Stimulated activated naive CD8-positive, alpha-beta T cell treated with anti-CD3 and anti-CD28 coated beads, Interleukin-15, Interleukin-2, amounts not matched to agents 100 ng/mL and 50 ng/mL, for 24 hours (primary cell): ENCODE data around the gene ZFAND2A.
"Not testable (repeated sequence)": the region's sequence is repeated elsewhere in the genome, so short reads cannot be mapped to it uniquely, and the experiment has no call there.

Experiments
- H3K27ac Mint-ChIP-seq: one replicate; pipeline ENCODE4 v1.8.0; 2021; ENCODE audit warnings: mild to moderate bottlenecking, mixed read lengths
- H3K27me3 Mint-ChIP-seq: one replicate; pipeline ENCODE4 v1.8.0; 2021; ENCODE audit warnings: mixed read lengths
- H3K36me3 Mint-ChIP-seq: one replicate; pipeline ENCODE4 v1.8.0; 2021; ENCODE audit warnings: low read depth, mixed read lengths
- H3K4me1 Mint-ChIP-seq: one replicate; pipeline ENCODE4 v1.8.0; 2021; ENCODE audit warnings: low read depth, mixed read lengths
- H3K4me3 Mint-ChIP-seq: one replicate; pipeline ENCODE4 v1.8.0; 2021; ENCODE audit warnings: mild to moderate bottlenecking, mixed read lengths
- H3K9me3 Mint-ChIP-seq: one replicate; pipeline ENCODE4 v1.8.0; 2021; ENCODE audit warnings: mixed read lengths

The ZFAND2A gene

DNA sequence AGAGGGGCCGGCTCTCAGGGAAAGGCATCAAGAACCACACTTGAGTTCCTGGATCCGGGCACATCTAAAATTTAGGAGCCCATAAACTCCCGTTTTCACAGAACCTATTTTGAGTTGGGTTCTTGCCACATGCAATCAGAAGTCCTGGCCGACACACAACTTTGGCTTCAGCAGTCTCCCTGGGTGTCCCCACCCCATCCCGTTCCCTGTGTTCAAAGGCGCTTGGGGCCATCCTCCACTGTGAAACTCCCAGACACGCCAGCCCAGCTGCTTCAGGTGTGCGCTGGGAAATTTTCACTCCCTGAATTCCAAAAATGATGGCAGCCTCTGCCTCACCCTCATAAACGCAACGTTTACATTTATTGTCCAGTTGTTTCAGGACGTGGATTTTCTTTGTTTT lies 8.4 kb upstream of the ZFAND2A start:
- H3K9me3 Mint-ChIP-seq: no peaks in the 10 kb centered on the region
- H3K4me3 Mint-ChIP-seq: no peak overlapping the region
- H3K36me3 Mint-ChIP-seq: no peaks in the 10 kb centered on the region
- no peak overlapping the region for H3K27ac Mint-ChIP-seq
- H3K4me1 Mint-ChIP-seq: peaks cover 4% of the 10 kb centered on the region
- no peaks in the 10 kb centered on the region for H3K27me3 Mint-ChIP-seq

DNA sequence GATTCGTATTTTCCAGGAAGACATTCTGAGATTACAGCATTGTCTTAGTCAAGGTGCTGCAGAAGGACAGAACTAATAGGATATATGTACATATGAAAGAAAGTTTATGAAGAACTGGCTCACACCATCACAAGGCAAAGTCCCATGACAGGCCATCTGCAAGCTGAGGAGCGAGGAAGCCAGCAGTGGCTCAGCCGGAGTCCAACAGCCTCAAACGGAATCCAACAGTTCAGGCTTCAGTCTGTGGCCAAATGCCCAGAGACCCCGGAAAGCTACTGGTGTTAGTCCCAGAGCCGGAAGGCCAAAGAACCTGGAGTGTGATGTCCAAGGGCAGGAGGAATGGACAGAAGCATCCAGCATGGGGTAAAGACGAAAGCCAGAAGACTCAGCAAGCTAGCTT lies 4.4 kb upstream of the ZFAND2A start:
- no peak overlapping the region for H3K4me3 Mint-ChIP-seq
- no peaks in the 10 kb centered on the region for H3K9me3 Mint-ChIP-seq
- no peak overlapping the region for H3K27ac Mint-ChIP-seq
- peaks cover 8% of the 10 kb centered on the region for H3K4me1 Mint-ChIP-seq
- no peaks in the 10 kb centered on the region for H3K36me3 Mint-ChIP-seq
- H3K27me3 Mint-ChIP-seq: no peaks in the 10 kb centered on the region

DNA sequence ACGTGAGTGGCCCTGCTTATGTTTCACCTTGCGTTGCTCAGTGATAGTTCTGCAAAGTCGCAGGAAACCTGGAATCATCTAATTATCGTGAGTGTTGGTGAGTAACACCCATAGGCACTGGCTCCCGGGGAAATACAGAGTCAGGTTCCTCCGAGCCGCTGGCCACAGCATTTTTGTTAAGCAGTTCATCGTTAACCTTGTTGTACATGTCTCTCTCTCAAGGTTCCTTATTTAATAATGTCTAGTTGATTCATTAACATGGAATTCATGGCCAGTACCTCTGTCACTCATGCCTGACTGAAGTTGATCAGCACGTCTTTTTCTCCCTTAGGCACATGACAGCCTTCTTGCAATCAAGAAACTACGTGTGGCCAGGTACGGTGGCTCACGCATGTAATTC lies 3.1 kb upstream of the ZFAND2A start:
- Mint-ChIP-seq H3K9me3 (no peaks in the 10 kb centered on the region), H3K36me3 (peaks cover 7% of the 10 kb centered on the region), H3K27me3 (no peaks in the 10 kb centered on the region), H3K4me1 (peaks cover 18% of the 10 kb centered on the region), H3K4me3 (no peak overlapping the region), H3K27ac (no peak overlapping the region)

DNA sequence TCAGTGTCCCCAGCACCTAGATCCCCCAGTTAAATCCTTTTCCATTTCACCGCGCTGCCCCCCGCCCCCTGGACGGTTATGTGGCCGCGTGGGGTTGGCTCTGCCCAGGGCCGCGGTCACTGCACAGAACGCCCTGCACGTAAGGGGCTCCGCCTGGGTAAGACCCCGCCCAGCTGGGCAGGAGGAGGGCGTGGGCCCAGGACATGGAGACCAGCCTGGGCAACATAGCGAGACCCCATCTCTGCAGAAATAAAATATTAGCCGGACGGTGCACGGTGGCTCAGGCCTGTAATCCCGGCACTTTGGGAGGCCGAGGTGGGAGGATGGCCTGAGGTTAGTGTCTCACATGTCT lies 650 bp upstream of the ZFAND2A start:
- Mint-ChIP-seq H3K36me3 (peaks cover 17% of the 10 kb centered on the region), H3K4me3 (peak overlapping the region; percentile 89), H3K4me1 (peaks cover 29% of the 10 kb centered on the region), H3K9me3 (no peaks in the 10 kb centered on the region), H3K27me3 (no peaks in the 10 kb centered on the region), H3K27ac (peak overlapping the region; percentile 98)

DNA sequence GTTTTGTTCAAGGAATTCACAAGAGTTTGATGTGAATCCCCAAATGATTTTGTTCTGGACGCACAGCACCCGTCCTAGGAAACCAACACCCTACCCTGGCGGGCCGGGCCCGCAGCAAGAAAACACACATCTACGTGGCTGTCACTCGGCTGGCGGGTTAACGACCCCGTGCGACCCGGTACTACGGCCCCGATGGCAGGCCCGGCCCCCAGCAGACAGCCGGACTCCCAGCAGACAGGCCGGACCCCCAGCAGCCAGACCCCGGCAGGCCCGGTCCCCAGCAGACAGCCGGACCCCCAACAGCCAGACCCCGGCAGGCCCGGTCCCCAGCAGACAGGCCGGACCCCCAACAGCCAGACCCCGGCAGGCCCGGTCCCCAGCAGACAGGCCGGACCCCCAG lies 765 bp downstream of the ZFAND2A start:
- H3K9me3 Mint-ChIP-seq, H3K27me3 Mint-ChIP-seq: not testable (repeated sequence)
- Mint-ChIP-seq H3K4me1 (peaks cover 29% of the 10 kb centered on the region), H3K27ac (peak overlapping the region; percentile 89), H3K4me3 (peak overlapping the region; percentile 92), H3K36me3 (peaks cover 28% of the 10 kb centered on the region)

DNA sequence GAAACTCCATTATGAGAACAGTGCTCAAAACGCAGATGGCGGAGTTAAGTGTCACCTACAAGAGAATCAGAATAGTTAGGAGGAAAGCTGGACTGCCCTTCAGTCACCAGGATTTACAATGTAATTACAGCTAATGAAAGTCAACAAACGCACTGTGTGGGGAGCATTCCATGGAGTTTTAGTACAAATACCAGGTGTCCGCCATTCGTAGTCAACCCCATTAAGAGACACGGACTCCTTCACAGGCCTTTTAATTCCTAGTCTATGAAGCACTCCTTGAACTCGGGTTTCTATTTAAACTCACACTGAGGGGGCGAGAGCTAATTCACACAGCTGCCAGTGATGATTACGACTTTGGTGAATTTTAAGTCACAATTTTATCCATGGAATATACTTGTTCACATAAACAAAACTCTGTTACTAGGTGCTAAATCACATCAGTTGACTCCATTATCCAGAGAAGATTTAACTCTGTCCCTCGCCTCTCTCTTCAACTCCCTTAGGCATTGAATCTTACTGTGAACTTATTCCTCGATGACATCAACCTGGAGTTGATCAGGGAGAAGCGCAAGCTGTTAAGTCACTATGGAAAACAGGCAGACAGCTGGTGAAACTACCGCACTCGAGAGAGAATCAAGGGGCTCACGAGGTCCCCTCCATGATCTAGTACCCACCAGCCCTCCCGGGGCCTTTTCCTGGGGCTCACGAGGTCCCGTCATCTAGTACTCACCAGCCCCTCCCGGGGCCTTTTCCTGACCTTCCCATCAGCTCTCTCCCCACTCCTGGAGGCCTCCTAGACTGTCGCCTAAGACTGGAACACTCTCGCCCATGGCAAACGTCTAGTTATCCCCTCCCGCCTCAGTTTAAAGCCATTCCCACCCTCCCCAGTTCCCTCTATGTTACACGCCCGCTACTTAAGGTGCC lies 1.5 kb downstream of the ZFAND2A start:
- H3K27me3 Mint-ChIP-seq: no peaks in the 10 kb centered on the region
- H3K9me3 Mint-ChIP-seq: no peaks in the 10 kb centered on the region
- H3K36me3 Mint-ChIP-seq: peaks cover 33% of the 10 kb centered on the region

DNA sequence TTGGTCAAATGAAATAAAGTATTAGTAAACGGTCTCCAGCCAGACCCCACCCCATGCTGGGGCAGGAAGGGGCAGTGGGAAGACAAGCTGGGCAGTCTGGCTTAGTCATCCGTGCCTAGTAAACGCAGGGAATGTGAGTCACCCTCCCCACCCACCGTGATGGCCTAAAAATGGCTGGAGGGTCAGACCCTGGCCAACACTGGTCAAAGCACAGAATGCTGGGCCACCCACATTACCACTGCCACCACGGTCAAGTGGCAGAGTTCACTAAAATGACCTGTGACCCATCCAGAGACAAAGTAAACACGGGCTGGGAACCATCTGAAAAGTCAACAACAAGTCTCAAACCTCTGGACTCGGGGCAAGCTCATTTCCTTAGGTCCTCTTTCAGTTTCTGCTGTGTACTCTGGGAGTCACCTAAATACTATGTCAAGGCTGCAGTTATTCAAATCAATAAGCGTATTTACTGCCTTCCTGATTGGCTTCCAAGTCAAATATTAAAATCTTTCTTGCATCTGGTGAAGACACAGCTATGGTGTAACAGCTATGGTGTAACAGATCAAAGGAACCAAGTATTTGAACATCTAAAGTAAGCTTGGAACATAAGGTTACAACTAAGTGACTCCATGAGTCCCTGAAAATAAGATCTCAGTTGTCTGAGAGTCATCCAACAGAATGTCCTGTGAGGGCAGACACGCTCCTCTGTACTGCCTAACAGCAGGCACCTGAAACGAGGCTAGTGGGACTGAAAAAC lies 3.0 kb downstream of the ZFAND2A start:
- Mint-ChIP-seq H3K27me3 (no peaks in the 10 kb centered on the region), H3K9me3 (no peaks in the 10 kb centered on the region), H3K36me3 (peaks cover 45% of the 10 kb centered on the region), H3K4me1 (peaks cover 29% of the 10 kb centered on the region), H3K4me3 (peak overlapping the region; percentile 92), H3K27ac (no peak overlapping the region)

More for the DNA sequence above, 1.5 kb downstream of the ZFAND2A start:
- H3K27ac Mint-ChIP-seq: peak overlapping the region; percentile 89
- H3K4me3 Mint-ChIP-seq: peak overlapping the region; percentile 92
- H3K4me1 Mint-ChIP-seq: peaks cover 29% of the 10 kb centered on the region

DNA sequence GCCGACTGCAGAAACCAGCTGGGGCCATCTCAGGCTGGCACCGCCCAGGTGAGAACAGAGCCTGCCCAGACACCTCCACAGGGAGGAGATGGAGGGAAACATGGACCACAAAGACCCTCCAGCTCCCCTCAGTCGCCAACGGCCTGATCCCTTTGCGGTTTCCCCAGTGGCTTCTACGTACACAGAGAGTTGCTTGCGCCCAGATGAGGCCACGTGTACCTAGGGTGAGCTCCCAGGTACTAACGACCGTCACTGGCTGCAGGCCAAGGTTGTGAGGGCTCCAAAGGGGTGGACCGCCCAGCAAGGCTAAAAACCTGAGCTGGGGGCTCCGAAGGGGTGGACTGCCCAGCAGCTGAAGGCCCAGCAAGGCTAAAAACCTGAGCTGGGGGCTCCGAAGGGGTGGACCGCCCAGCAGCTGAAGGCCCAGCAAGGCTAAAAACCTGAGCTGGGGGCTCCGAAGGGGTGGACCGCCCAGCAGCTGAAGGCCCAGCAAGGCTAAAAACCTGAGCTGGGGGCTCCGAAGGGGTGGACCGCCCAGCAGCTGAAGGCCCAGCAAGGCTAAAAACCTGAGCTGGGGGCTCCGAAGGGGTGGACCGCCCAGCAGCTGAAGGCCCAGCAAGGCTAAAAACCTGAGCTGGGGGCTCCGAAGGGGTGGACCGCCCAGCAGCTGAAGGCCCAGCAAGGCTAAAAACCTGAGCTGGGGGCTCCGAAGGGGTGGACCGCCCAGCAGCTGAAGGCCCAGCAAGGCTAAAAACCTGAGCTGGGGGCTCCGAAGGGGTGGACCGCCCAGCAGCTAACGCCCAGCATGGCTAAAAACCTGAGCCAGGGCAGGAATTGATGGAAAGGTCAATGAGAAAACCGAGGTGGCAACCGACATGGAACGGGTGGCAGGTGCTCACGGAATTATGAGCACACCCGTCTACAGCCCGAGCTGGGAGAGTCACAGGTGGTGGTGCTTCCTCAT lies 3.9 kb downstream of the ZFAND2A start:
- H3K4me1 Mint-ChIP-seq: peaks cover 25% of the 10 kb centered on the region
- peaks cover 51% of the 10 kb centered on the region for H3K36me3 Mint-ChIP-seq
- H3K27ac Mint-ChIP-seq, H3K4me3 Mint-ChIP-seq, H3K27me3 Mint-ChIP-seq, H3K9me3 Mint-ChIP-seq: not testable (repeated sequence)

DNA sequence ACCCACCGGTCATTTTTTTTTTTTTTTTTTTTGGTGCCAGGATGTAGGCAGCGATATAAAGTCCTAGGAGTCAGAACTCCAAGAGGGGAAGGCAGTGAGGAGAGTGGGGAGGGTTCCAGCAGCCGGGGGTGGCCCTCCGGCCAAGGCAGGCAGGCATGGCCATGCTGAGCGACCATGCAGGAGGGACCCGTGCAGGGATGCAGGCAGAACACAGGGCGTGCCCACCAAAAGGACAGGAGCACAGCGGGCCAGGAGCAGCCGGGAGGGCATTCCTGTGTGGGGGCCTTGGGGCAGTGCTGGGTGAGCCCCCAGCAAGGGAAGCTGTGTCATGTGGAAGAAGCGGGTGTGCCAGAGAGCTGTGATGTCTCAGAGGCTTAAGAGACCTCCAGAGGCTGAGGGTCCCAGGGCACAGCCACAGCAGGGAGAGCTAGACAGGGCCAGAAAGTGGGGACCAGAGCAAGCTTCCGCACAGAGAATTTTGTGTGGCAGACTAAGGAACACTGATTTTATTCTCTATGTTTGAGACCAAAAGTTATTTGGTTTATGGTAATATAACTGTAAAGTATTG lies 5.7 kb downstream of the ZFAND2A start:
- H3K36me3 Mint-ChIP-seq: peaks cover 60% of the 10 kb centered on the region

DNA sequence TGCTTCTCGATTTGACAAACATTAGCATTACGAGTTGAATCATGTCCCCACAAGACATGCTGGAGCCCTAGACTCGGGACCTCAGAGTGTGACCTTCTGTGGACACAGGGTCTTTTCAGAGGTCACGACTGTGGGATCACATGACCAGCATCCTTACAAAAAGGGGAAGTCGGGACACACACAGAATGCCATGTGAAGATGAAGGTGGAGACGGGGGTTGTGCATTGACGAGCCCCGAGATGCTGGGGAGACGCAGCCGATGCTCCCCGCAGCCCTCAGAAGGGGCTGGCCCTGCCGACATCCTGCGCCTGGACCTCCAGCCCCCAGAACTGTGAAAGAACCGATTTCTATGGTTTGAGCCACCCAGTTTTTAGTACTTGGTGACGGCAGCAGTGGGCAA lies 7.5 kb downstream of the ZFAND2A start:
- Mint-ChIP-seq H3K4me3 (no peak overlapping the region), H3K4me1 (peaks cover 4% of the 10 kb centered on the region), H3K36me3 (peaks cover 49% of the 10 kb centered on the region), H3K27ac (no peak overlapping the region), H3K9me3 (no peaks in the 10 kb centered on the region), H3K27me3 (no peaks in the 10 kb centered on the region)

More for the DNA sequence above, 5.7 kb downstream of the ZFAND2A start:
- Mint-ChIP-seq H3K4me1 (peaks cover 21% of the 10 kb centered on the region), H3K9me3 (no peaks in the 10 kb centered on the region), H3K27ac (no peak overlapping the region), H3K27me3 (no peaks in the 10 kb centered on the region), H3K4me3 (no peak overlapping the region)

DNA sequence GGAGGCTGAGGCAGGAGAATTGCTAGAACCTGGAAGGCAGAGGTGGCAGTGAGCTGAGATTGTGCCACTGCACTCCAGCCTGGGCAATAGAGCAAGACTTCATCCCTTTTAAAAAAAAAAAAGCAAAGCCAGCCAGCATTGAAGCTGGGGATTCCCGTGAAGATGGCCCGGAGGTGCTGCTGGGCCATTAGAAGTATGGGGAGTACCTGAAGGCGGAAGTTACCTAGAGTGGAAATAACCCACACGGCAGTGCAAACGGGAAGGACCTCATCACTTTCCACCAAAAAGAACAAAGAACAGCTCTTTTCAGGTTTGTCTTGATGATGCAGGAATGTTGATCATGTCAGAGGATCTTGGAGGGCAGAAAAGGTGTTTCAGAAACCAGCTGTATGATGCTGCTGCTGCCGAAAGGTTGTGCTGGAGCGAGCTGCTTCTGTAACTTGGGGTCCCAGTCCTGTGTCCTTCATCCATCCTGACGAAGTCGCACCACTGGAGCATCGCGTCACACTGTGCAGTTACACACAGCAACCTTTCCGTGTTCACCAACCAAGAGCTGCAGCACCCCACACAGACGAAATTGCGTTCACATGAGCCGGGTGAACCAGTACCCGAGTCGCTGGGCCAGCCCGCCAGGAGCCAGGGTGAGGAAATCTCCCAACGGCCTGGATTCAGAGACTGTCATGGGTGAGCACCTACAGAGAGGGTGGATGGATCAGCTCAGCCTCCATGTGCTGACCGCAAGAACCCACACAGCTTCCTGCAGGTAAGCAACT lies 8.2 kb downstream of the ZFAND2A start:
- H3K4me1 Mint-ChIP-seq: no peaks in the 10 kb centered on the region
- H3K27me3 Mint-ChIP-seq: no peaks in the 10 kb centered on the region
- H3K4me3 Mint-ChIP-seq: no peak overlapping the region
- peaks cover 43% of the 10 kb centered on the region for H3K36me3 Mint-ChIP-seq
- no peaks in the 10 kb centered on the region for H3K9me3 Mint-ChIP-seq
- no peak overlapping the region for H3K27ac Mint-ChIP-seq

DNA sequence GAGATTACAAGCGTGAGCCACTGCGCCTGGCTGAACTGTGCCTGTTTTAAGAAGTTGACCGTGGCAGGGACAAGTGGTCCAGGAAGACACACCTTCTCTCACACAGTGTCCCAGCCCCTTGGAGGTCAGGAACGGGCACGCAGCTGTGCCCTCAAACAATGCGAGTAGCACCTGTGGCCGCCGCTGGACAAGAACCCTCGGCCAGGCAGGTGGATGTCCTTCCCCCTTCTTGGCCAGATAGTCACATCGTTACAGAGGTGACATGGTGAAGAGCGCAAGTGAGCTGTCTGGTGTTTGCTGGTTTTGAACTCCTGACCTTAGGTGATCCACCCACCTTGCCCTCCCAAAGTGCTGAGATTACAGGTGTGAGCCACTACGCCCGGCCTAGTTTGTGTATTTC lies 8.8 kb downstream of the ZFAND2A start:
- Mint-ChIP-seq H3K9me3 (no peaks in the 10 kb centered on the region), H3K27ac (no peak overlapping the region), H3K36me3 (peaks cover 43% of the 10 kb centered on the region), H3K27me3 (no peaks in the 10 kb centered on the region), H3K4me3 (no peak overlapping the region), H3K4me1 (no peaks in the 10 kb centered on the region)

DNA sequence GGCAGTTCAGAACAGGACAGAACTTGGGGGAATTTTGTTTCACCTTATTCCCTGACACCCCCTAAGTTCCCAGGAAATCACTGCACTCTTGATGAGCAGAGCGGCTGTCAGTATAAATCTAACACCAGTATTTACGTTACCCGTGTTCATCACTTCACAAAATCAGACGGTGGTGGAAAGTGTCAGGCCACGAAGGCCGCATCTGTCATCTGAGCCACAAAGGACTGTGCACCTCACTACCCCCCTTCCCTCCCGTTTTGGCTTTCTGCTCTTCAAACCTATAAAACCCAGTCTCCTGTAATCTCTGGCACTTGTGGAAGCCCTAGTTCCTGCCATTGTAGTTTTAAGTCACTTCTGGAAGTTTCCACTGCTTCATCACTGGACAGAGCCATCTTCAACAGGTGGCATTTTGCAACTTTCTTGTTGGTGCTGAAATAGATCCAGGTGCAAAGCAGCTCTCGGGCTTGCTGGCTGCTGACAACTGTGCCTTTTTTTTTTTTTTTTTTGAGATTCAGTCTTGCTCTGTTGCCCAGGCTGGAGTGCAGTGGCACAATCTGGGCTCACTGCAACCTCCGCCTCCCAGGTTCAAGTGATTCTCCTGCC lies 9.5 kb downstream of the ZFAND2A start:
- Mint-ChIP-seq H3K27me3 (no peaks in the 10 kb centered on the region), H3K36me3 (peaks cover 42% of the 10 kb centered on the region), H3K27ac (no peak overlapping the region), H3K9me3 (no peaks in the 10 kb centered on the region), H3K4me1 (no peaks in the 10 kb centered on the region), H3K4me3 (no peak overlapping the region)
